Heart left ventricle (tissue), 16 donors: ENCODE measurements around the gene RLF. TPM values are rescaled to one million over a fixed set of nuclear protein-coding genes. Genes with fewer than 3 reads are reported as not detected.
A peak's percentile ranks its signal among the peaks of the same experiment; 100 is the strongest.

Source experiments
- ATAC-seq, 4 donors: fragments of 200-7000 bp; cut with Tn5 transposase; one replicate each; pipeline ENCODE4 v1.9.1; 2020 to 2022; ENCODE audit warnings: moderate library complexity in 4 of 4, mild to moderate bottlenecking in 3 of 4, moderate number of reproducible peaks in 1 of 4
- DNase-seq, 5 donors: peaks; one replicate each; pipeline ENCODE4 v3.0.0-alpha.2; 2020
- H3K27ac ChIP-seq, 12 donors: fragments of 200-600 bp; sonication (generic) in 4 of 12; one replicate each; pipeline versions ENCODE4 v1.5.0 to v1.8.0; 2016 to 2022; ENCODE audit warnings: mild to moderate bottlenecking in 2 of 12
- H3K27me3 ChIP-seq, 9 donors: fragments of 200-600 bp; sonication (generic) in 2 of 9; one replicate each; pipeline versions ENCODE4 v1.5.1 to v1.8.0; 2016 to 2022; ENCODE audit warnings: mild to moderate bottlenecking in 3 of 9
- H3K36me3 ChIP-seq, 9 donors: fragments of 200-600 bp; sonication (generic) in 2 of 9; one replicate each; pipeline versions ENCODE4 v1.5.0 to v1.8.0; 2018 to 2022; ENCODE audit warnings: mild to moderate bottlenecking in 2 of 9
- H3K4me1 ChIP-seq, 12 donors: fragments of 200-600 bp; sonication (generic) in 4 of 12; one replicate each; pipeline versions ENCODE4 v1.5.0 to v1.8.0; 2016 to 2022; ENCODE audit warnings: mild to moderate bottlenecking in 3 of 12
- H3K4me3 ChIP-seq, 12 donors: fragments of 200-600 bp; sonication (generic) in 4 of 12; one replicate each; pipeline versions ENCODE4 v1.5.0 to v1.8.0; 2017 to 2022; ENCODE audit warnings: mild to moderate bottlenecking in 9 of 12, moderate library complexity in 4 of 12
- H3K9me3 ChIP-seq, 12 donors: fragments of 200-600 bp; sonication (generic) in 4 of 12; one replicate each; pipeline versions ENCODE4 v1.5.0 to v1.8.0; 2016 to 2022; ENCODE audit warnings: mild to moderate bottlenecking in 1 of 12
- POLR2A ChIP-seq, 2 donors: fragments of 450-650 bp; IDR thresholded peaks; one replicate each; pipeline ENCODE4 v1.6.1; 2017; ENCODE audit warnings: antibody characterized with exemption in 2 of 2, mild to moderate bottlenecking in 2 of 2, moderate library complexity in 2 of 2
- WGBS, 4 donors: extraction: QIAGEN DNeasy Blood & Tissue Kit in 2 of 4; methylation state at CpG; one replicate each; pipeline versions ENCODE4 v1.1.5 to v1.1.7; 2013 to 2018; 5-methylcytosine and 5-hydroxymethylcytosine counted together
- intact Hi-C, 10 donors: fragments of 100-400 bp; cut with DNase I; formaldehyde crosslinking; loops; one replicate each; pipeline versions ENCODE4 v1.11.1 to v1.14.2; 2022
- polyA plus RNA-seq, 2 donors: library from polyadenylated mRNA; stranded (reverse); fragments of 200-250 nt; gene quantifications; one replicate each; pipeline ENCODE4 v1.2.3, GENCODE V29; 2013
- total RNA-seq, 9 donors: library from RNA; depleted of rRNA in 2 of 9; stranded (reverse); fragments of >200 nt in 2 of 9; fragmentation: NEBNext Ultra II Directional in 3 of 9; extraction: Animal tissue kit (Norgen Biotek cat#: 25700) in 3 of 9; gene quantifications; one replicate each; pipeline versions ENCODE4 v1.1.0 to v1.2.4, GENCODE V29; 2016 to 2023
- TF ChIP-seq, protein P1 (sequence below), 12 donors: fragments of 200-600 bp; sonication (generic) in 4 of 12; IDR thresholded peaks; one replicate each; pipeline versions ENCODE4 v1.5.0 to v1.8.0; 2018 to 2022; ENCODE audit warnings: antibody characterized with exemption in 12 of 12, mild to moderate bottlenecking in 5 of 12
- donor health status: ischemic (EF 13 %, LVEDD 7.1; RV severe dilation, severe dysfunction).
- donor health status: healthy with polysubstance abuse.
- donor health status: DM: no; HTN: yes; CAD: no.
- donor health status: DM: no; HTN: no; CAD: no.
- donor health status: ischemic (EF 25% LVEDD 6.9; RV normal size, moderate dysfunction).
- donor health status: ischemic (EF 25% LVEDD 5.7; RV mildly dilated, moderate dysfunction).
- donor health status: healthy.
- donor health status: DM: yes; HTN: yes; CAD: no.
- donor health status: ischemic (EF 35%, LVEDD 5.7; RV mildly dilated, moderate dysfunction).
- donor health status: nonischemic (EF 11% LVEDD 7.7; RV severe dilation, severe dysfunction).
- donor health status: DM: yes; HTN: yes; CAD: no.
- donor health status: PGD.
- donor health status: ischemic (EF 29% LVEDD 5.4; RV normal size, mild dysfunction).
- donor health status: nonischemic (EF 23%, LVEDD 6.1; RV moderate dilation, normal function).

The RLF gene
- total and polyA plus RNA-seq, 11 donors = 2.7 to 14.5 (median 11.2) TPM

DNA sequence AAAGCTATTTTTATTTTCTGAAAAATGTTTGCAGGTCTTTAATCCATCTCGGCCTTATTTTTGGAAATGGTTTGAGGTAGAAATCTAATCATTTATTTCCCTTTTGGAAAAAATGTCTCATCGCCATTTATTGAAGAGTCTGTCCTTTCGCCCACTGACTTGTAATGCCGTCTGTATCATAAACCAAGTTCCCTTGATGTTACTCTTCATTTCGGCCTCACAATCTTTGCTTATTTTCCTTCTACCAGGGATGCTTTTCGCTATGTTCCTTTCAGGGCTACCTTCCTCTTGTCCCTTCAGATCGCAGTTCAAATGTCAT, 422 bp upstream of the RLF start:
- H3K27me3 ChIP-seq = no peaks in the 10 kb centered on the region
- no peak for DNase-seq
- intact Hi-C loops = loop anchor here in 8 of 10 donors (2.0 to 10.0 kb wide), 4 partner anchors 94 to 157 kb away; partner anchors contain the start of genes ZMPSTE24 (in 6 of the 8) and COL9A2 (in 1 of the 8)
- WGBS, 4 donors = 34 to 44% (median 39%) methylated on average over 7 of the region's 7 CpGs
- peaks cover 13 to 39% (median 32%) of the 10 kb centered on the region in 12 donors for H3K4me1 ChIP-seq
- no peaks in the 10 kb centered on the region for H3K9me3 ChIP-seq
- H3K36me3 ChIP-seq = no peaks in the 10 kb centered on the region
- TF ChIP-seq POLR2A (IDR thresholded peaks at IDR 0.05) = no peak
- TF ChIP-seq, protein P1, sequence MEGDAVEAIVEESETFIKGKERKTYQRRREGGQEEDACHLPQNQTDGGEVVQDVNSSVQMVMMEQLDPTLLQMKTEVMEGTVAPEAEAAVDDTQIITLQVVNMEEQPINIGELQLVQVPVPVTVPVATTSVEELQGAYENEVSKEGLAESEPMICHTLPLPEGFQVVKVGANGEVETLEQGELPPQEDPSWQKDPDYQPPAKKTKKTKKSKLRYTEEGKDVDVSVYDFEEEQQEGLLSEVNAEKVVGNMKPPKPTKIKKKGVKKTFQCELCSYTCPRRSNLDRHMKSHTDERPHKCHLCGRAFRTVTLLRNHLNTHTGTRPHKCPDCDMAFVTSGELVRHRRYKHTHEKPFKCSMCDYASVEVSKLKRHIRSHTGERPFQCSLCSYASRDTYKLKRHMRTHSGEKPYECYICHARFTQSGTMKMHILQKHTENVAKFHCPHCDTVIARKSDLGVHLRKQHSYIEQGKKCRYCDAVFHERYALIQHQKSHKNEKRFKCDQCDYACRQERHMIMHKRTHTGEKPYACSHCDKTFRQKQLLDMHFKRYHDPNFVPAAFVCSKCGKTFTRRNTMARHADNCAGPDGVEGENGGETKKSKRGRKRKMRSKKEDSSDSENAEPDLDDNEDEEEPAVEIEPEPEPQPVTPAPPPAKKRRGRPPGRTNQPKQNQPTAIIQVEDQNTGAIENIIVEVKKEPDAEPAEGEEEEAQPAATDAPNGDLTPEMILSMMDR (IDR thresholded peaks at IDR 0.05) = no peak
- no peak for ATAC-seq
- peak overlapping the region; percentile 84 to 97 (median 92) for H3K27ac ChIP-seq
- peak overlapping the region; percentile 56 to 97 (median 86) for H3K4me3 ChIP-seq

DNA sequence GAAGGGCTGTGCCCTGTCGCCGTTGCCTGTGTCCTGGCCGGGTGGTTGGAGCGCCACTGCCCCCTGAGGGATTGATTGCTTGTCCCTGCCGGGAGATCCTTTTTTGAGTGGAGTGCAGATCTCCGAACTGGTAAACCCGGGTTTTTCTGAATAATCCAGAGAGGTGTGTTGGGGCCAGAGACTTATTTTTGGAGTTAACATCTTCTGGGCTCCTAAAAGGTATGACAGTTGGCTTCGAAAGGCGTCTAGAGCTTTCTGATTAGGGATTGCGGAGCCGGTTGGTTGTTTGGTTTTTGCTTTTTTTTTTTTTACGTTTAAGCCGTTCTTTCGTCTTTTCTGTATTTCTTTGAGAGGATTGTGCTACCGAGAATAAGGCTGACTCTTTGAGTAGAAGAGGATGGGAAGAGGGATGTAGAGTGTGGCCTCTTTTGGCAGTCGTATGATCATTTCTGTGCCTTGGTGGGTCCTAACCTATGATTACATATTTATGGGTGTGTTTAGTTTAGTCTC, 756 bp downstream of the RLF start:
- no peaks in the 10 kb centered on the region for H3K9me3 ChIP-seq
- peak in 2 of 4 donors; percentile 20 to 59 for ATAC-seq
- H3K4me1 ChIP-seq = peaks cover 13 to 44% (median 33%) of the 10 kb centered on the region in 12 donors
- TF ChIP-seq, protein P1 (IDR thresholded peaks at IDR 0.05) = peak in 2 of 12 donors; percentile 8 to 9
- TF ChIP-seq POLR2A (IDR thresholded peaks at IDR 0.05) = no peak
- H3K27ac ChIP-seq = peak overlapping the region; percentile 84 to 97 (median 92)
- intact Hi-C loops = loop anchor here in 8 of 10 donors (2.0 to 10.0 kb wide), 4 partner anchors 93 to 155 kb away; partner anchors contain the start of genes ZMPSTE24 (in 6 of the 8) and COL9A2 (in 1 of the 8)
- H3K36me3 ChIP-seq = no peaks in the 10 kb centered on the region
- no peak for DNase-seq
- H3K4me3 ChIP-seq = peak overlapping the region; percentile 56 to 97 (median 86)
- WGBS, 4 donors = 0 to 1% (median 1%) methylated on average over 16 of the region's 16 CpGs
- no peaks in the 10 kb centered on the region for H3K27me3 ChIP-seq

- 8 to 15% (median 9%) methylated on average over 4 of the region's 4 CpGs for WGBS, 4 donors
- no peak for ATAC-seq
- Histone ChIP-seq H3K4me3 (peak overlapping the region; percentile 56 to 97 (median 86)), H3K4me1 (peaks cover 13 to 52% (median 37%) of the 10 kb centered on the region in 12 donors), H3K27ac (peak overlapping the region in 2 of 12 donors; percentile 96 to 97), H3K36me3 (no peaks in the 10 kb centered on the region), H3K9me3 (no peaks in the 10 kb centered on the region), H3K27me3 (no peaks in the 10 kb centered on the region)
- no peak for DNase-seq
- intact Hi-C loops = loop anchor here in 7 of 10 donors (5.0 to 10.0 kb wide), 3 partner anchors 92 to 154 kb away; partner anchors contain the start of genes ZMPSTE24 (in 6 of the 7) and COL9A2 (in 1 of the 7)
- no peak for TF ChIP-seq POLR2A (IDR thresholded peaks at IDR 0.05)
- TF ChIP-seq, protein P1 (IDR thresholded peaks at IDR 0.05) = no peak
Measured at GRCh38 chr1:40162753-40163441, 1.7 kb downstream of the RLF start.

DNA sequence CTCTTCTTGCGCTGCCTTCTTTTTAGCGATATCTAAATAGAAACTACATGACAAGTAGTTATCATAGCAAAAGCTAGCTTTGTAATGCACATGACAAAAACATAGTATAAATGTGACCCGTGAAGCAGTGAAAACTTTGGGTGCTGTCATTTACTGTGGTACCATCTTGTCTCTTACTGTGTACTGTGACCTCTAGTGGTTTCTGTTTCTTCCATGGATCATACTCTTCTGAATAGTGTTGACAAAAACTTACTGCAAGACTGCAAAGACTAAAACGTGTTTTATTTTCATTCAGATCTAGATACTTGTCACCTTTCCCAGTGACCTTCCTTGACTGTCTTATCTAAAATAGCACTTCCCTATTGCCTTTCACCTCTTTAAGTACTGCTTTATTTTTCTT, 6.1 kb downstream of the RLF start:
- Histone ChIP-seq H3K27ac (no peak overlapping the region), H3K4me1 (peaks cover 13 to 61% (median 38%) of the 10 kb centered on the region in 12 donors), H3K36me3 (no peaks in the 10 kb centered on the region), H3K9me3 (no peaks in the 10 kb centered on the region), H3K27me3 (no peaks in the 10 kb centered on the region), H3K4me3 (no peak overlapping the region)
- DNase-seq (no peak), ATAC-seq (no peak)
- TF ChIP-seq, protein P1 (IDR thresholded peaks at IDR 0.05) = no peak
- no peak for TF ChIP-seq POLR2A (IDR thresholded peaks at IDR 0.05)
- intact Hi-C loops = loop anchor here in 2 of 10 donors (10.0 kb wide), 1 partner anchor 87 kb away; the partner anchor contains the start of gene ZMPSTE24 (in 2 of the 2)
- 69 to 73% (median 71%) methylated on average over 4 of the region's 4 CpGs for WGBS, 4 donors
